Eye (tissue), 1 donor: Measurements from ENCODE around the gene ATG2B.

Source experiments
- DNase-seq: peaks from one replicate; pipeline ENCODE4 v3.0.0-alpha.2; 2015

ATG2B gene

GRCh38 chr14:96268431-96269358 is 94.4 kb downstream of the ATG2B start:
- DNase-seq = no peak

- no peak for DNase-seq
Observed at GRCh38 chr14:96267916-96268315, 95.2 kb downstream of the ATG2B start.

GRCh38 chr14:96267336-96267735 is 95.8 kb downstream of the ATG2B start:
- DNase-seq = peak; percentile 81

GRCh38 chr14:96265383-96266095 is 97.6 kb downstream of the ATG2B start:
- DNase-seq = no peak

- DNase-seq = no peak
Observed at GRCh38 chr14:96264853-96265252, 98.3 kb downstream of the ATG2B start.

GRCh38 chr14:96264200-96264553 is 99.0 kb downstream of the ATG2B start:
- no peak for DNase-seq

GRCh38 chr14:96263347-96264199 is 99.6 kb downstream of the ATG2B start:
- DNase-seq = no peak

- no peak for DNase-seq
Observed at GRCh38 chr14:96261772-96262655, 101.1 kb downstream of the ATG2B start.

- no peak for DNase-seq
Observed at GRCh38 chr14:96261053-96261452, 102.1 kb downstream of the ATG2B start.

GRCh38 chr14:96260341-96260821 is 102.8 kb downstream of the ATG2B start:
- DNase-seq = no peak

- no peak for DNase-seq
Observed at GRCh38 chr14:96257900-96258299, 105.2 kb downstream of the ATG2B start.

GRCh38 chr14:96257056-96257455 is 106.1 kb downstream of the ATG2B start:
- DNase-seq = no peak

- no peak for DNase-seq
Observed at GRCh38 chr14:96256407-96256806, 106.7 kb downstream of the ATG2B start.

GRCh38 chr14:96255501-96256366 is 107.4 kb downstream of the ATG2B start, which contains the start of gene BDKRB1:
BDKRB1 (plus strand) TSS chr14:96256210; CDS start chr14:96263683, 7,473 bp downstream.
- no peak for DNase-seq

GRCh38 chr14:96254687-96255086 is 108.5 kb downstream of the ATG2B start:
- no peak for DNase-seq

- no peak for DNase-seq
Observed at GRCh38 chr14:96252999-96253539, 110.1 kb downstream of the ATG2B start.

- DNase-seq = no peak
Observed at GRCh38 chr14:96252323-96252998, 110.7 kb downstream of the ATG2B start.

GRCh38 chr14:96251656-96252155 is 111.4 kb downstream of the ATG2B start:
- no peak for DNase-seq

- DNase-seq = no peak
Observed at GRCh38 chr14:96250485-96250884, 112.7 kb downstream of the ATG2B start.

GRCh38 chr14:96249029-96249428 is 114.1 kb downstream of the ATG2B start:
- DNase-seq = no peak
